AG09309 (cell line): ENCODE data around the gene CC2D1B.
"Not testable (repeated sequence)": the region's sequence is repeated elsewhere in the genome, so short reads cannot be mapped to it uniquely, and the experiment has no call there.

Experiments used
- DNase-seq: peaks from one replicate; pipeline ENCODE4 v3.0.0-alpha.2; 2010; ENCODE audit warnings: low read depth
- H3K4me3 ChIP-seq: 2 replicates; pipeline ENCODE4 v1.5.1; 2011; ENCODE audit warnings: mild to moderate bottlenecking, low read depth, low read length, moderate library complexity; ENCODE audit not compliant: control insufficient read depth
- TF ChIP-seq, protein P1 (sequence below): IDR thresholded peaks from 2 replicates; pipeline ENCODE4 v1.5.1; 2011; ENCODE audit warnings: mild to moderate bottlenecking, low read depth, low read length, inconsistent platforms; ENCODE audit not compliant: insufficient read depth, control insufficient read depth; ENCODE audit errors: missing control alignments

The CC2D1B gene

DNA sequence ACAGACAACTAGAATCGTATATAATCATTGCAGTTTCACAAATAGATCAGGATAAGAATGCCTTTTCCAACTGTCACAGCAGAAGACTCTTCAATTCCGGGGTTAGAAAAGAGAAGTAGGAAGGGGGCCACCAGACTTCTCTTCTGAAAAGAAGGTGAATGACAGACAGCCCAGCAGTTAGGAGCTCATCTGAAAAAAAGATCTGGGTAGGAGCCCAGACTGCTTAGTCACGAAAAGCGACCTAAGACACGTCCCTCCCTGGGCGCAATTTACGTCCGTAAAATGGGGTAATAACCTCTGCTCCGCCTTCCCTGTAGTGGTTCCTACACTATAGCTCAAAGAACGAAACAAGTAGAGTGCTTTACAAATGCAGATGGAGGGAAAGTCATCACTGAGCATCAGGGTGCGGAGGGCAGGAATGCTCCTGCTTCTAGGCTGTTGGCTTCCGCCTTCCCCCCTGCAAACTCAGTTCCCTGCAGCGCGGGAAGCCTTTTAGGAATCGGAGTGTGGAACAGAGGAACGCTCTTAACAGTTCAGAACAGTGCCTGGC lies 37.6 kb upstream of the CC2D1B start:
- H3K4me3 ChIP-seq, result peak overlapping the region; percentile 84
- peak; percentile 39 for DNase-seq
- TF ChIP-seq, protein P1, sequence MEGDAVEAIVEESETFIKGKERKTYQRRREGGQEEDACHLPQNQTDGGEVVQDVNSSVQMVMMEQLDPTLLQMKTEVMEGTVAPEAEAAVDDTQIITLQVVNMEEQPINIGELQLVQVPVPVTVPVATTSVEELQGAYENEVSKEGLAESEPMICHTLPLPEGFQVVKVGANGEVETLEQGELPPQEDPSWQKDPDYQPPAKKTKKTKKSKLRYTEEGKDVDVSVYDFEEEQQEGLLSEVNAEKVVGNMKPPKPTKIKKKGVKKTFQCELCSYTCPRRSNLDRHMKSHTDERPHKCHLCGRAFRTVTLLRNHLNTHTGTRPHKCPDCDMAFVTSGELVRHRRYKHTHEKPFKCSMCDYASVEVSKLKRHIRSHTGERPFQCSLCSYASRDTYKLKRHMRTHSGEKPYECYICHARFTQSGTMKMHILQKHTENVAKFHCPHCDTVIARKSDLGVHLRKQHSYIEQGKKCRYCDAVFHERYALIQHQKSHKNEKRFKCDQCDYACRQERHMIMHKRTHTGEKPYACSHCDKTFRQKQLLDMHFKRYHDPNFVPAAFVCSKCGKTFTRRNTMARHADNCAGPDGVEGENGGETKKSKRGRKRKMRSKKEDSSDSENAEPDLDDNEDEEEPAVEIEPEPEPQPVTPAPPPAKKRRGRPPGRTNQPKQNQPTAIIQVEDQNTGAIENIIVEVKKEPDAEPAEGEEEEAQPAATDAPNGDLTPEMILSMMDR, result no peak

GRCh38 chr1:52402860-52403240 lies 36.8 kb upstream of the CC2D1B start:
- no peak overlapping the region for H3K4me3 ChIP-seq
- no peak for DNase-seq
- TF ChIP-seq, protein P1, result no peak

GRCh38 chr1:52400131-52400530 lies 34.1 kb upstream of the CC2D1B start:
- DNase-seq, result no peak
- TF ChIP-seq, protein P1, result no peak
- no peak overlapping the region for H3K4me3 ChIP-seq

- DNase-seq, result no peak
- TF ChIP-seq, protein P1, result no peak
- no peak overlapping the region for H3K4me3 ChIP-seq
Observed at GRCh38 chr1:52399629-52400028, 33.6 kb upstream of the CC2D1B start.

DNA sequence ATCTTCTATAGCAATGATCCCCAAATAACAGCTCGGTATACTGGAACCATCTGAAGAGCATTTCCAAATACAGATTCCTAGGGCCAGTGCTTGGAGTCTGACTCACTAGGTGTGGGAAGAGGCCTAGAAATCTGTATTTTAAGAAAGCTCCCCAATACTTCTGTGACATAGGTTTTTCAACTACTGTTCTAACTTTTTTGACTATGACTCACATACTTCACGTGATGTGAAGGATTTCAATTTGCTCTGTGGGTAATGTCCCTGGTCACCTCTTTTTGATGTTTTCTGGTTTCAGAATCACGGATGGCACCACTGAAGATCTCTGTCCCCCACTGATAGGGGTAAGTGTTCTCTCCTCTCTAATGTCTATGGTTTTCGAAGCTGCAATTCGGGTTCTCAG lies 27.2 kb upstream of the CC2D1B start:
- no peak for DNase-seq
- H3K4me3 ChIP-seq, result no peak overlapping the region
- TF ChIP-seq, protein P1, result no peak

GRCh38 chr1:52386458-52386857 lies 20.5 kb upstream of the CC2D1B start:
- no peak overlapping the region for H3K4me3 ChIP-seq
- DNase-seq, result no peak
- TF ChIP-seq, protein P1, result no peak

DNA sequence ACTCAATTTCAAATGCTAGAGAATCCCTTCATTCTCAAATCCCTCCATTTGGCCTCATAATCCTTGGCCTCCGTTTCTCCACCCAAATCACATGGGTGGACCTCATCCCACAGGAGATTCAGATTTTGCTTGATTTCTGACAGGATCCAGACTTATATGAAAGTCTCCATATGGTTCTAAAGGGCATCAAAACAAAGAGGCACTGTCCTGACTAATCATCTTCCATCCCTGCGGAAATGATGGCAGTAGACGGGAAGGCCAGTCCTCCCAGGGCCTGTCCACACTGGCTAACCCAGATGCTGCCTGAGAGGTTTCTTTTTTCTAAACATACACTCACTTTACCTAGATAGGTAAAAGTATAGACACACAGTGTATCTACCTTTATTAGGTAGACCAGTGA lies 19.4 kb upstream of the CC2D1B start:
- H3K4me3 ChIP-seq, result no peak overlapping the region
- no peak for DNase-seq
- TF ChIP-seq, protein P1, result no peak

GRCh38 chr1:52369851-52370250 lies 3.8 kb upstream of the CC2D1B start:
- not testable (repeated sequence) for H3K4me3 ChIP-seq, DNase-seq
